HG02885 (cell line): ENCODE data around the gene ALS2CL.

Source experiments
- ATAC-seq: cut with Tn5 transposase; IDR thresholded peaks from one replicate; pipeline ENCODE4 v1.9.1; 2021; ENCODE audit warnings: mild to moderate bottlenecking; ENCODE audit not compliant: unreplicated experiment, poor library complexity

The ALS2CL gene

GRCh38 chr3:46681856-46682540 is 11.5 kb downstream of the ALS2CL start:
- no peak for ATAC-seq

GRCh38 chr3:46681387-46681786 is 12.1 kb downstream of the ALS2CL start:
- no peak for ATAC-seq

DNA sequence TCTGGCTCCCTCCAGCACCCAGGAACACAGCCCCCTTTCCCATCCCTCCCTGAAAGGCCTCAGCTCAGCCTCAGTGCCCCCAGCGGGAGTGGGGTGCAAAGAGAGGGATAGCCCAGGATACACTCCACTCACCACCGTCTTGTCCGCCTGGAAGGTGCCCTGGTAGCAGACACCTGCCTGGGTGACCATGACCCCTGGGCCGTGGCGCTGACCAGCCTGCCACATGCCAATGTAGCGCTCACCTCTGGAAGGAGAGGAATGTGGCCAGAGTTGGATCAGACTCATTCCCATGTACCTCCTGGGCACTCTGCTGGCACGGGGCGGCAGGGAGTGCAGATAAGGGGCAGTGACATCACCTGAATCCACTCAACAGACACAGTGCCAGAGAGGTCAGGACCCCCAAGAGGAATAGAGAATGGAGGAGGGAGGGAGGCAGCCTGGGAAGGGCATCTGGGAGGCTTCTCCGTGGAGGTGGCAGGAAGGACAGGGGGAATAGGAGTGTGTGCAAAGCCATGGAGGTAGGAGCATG is 13.1 kb downstream of the ALS2CL start:
- ATAC-seq: no peak

DNA sequence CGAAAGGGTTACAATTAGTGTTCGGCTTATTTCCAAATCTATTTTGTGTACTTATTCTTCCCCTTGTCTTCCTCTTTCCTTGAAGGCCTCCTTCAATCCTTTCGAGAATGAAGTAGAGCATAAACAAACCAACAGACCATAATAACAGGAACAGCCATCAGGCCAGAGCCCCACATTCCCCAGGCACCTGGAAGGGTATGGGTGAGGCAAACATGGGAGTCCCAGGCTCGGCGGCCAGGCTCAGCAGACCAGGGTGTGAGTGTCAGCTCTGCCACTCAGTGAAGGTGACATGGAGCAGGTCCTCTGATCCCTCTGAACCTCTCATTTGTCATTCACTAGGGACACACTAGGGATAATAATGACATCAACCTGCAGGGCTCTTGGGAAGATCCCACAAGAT is 13.8 kb downstream of the ALS2CL start:
- ATAC-seq: no peak

DNA sequence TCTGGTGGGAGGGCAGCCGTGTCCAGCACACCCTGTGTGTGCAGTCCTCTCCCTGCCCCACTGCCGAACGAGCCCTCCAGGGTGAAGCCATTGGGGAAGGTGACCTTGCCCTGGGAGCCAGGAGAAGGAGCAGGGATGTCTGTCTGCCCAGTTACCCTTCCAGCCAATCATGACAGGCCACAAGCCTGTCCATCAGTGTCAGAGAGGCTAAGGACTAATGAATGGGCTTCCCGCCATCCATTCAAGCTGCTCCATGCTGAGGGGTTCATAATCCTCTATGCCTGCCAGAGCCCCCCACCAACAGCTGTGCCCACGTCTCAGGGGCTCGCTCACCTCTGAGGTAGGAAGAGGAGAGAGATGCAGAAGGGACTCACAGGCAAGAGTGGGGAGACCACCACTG is 15.2 kb downstream of the ALS2CL start:
- ATAC-seq: no peak

DNA sequence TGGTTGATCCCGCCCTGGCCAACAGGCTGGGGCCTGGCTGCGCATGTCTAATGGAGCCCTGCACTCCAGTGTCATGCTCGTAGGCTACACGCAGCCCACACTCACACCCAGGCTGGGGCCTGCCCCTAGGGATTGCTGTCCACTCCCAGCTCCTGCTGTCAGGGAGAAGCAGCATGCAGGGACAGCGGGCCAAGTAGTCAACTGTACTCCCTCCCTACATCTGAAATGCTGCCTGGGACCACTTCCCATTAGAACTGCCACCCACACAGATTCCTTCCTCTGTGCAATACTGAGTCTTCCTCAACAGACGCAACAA is 16.1 kb downstream of the ALS2CL start:
- no peak for ATAC-seq

DNA sequence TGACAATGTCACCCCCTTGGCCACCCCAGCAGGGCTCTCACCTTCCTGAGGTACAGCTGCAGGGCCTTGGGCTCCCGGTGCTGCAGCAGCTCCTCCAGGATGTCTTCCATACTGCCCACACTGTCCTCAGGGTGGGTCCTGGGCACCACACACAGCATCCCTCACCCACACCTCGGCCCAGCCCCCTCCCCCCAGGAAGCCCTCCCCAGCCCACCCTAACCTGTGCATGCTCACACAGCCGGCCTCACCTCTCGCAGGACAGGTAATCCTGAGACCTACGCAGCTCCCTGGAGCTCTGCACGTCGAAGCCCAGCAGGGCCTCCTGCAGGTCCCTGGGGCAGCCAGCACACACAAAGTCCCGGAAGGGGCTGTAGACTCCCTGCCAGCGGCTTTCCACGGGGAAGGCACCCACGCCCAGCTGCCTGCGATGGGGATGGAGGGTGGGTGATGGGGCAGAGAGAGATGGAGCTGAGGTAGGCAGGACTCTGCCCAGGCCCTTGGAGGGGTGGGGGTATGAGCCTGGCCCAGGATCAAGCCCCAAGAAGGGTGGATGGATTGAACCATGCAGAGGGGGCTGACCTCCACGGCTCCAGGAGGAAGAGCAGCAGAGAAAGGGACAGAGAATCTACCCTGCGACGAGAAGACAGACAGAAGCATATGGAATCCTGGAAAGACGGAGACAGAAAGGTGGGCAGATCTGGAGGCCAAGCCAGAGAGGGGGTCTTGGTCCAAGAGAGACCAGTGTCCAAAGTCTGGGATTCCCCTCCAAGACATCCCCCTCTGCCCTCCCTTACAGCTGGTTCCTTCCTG is 16.7 kb downstream of the ALS2CL start:
- no peak for ATAC-seq

- ATAC-seq: no peak
Measured at GRCh38 chr3:46675843-46676567, 17.5 kb downstream of the ALS2CL start.

GRCh38 chr3:46675426-46675825 is 18.1 kb downstream of the ALS2CL start:
- ATAC-seq: no peak

- no peak for ATAC-seq
Measured at GRCh38 chr3:46674031-46674845, 19.2 kb downstream of the ALS2CL start.

- ATAC-seq: no peak
Measured at GRCh38 chr3:46673151-46674030, 20.1 kb downstream of the ALS2CL start.

GRCh38 chr3:46672349-46672695 is 21.2 kb downstream of the ALS2CL start:
- ATAC-seq: no peak

GRCh38 chr3:46671541-46672348 is 21.7 kb downstream of the ALS2CL start:
- no peak for ATAC-seq

GRCh38 chr3:46670891-46671427 is 22.5 kb downstream of the ALS2CL start:
- ATAC-seq: no peak

GRCh38 chr3:46670000-46670890 is 23.2 kb downstream of the ALS2CL start:
- ATAC-seq: no peak

- ATAC-seq: no peak
Measured at GRCh38 chr3:46669191-46669999, 24.1 kb downstream of the ALS2CL start.

GRCh38 chr3:46668591-46668990 is 24.9 kb downstream of the ALS2CL start:
- no peak for ATAC-seq
